NCI-H146 treated with DMSO at 0.1 percent for 48 hours (cell line): ENCODE data around the gene FRRS1.
"Not testable (repeated sequence)": the region's sequence is repeated elsewhere in the genome, so short reads cannot be mapped to it uniquely, and the experiment has no call there.

Experiments used
- DNase-seq: peaks from one replicate; lab custom pipeline; 2025; ENCODE audit not compliant: unreplicated experiment; lab: John Stamatoyannopoulos, UW

Gene FRRS1

GRCh38 chr1:99766378-99766800 is at the start of gene FRRS1:
TSS of gene FRRS1 (minus strand) at chr1:99766635. CDS start at chr1:99748768, 17,867 bp downstream.
- no peak for DNase-seq

GRCh38 chr1:99814373-99814900 is 48.0 kb upstream of the FRRS1 start:
- DNase-seq, result no peak

GRCh38 chr1:99811747-99812146 is 45.3 kb upstream of the FRRS1 start:
- no peak for DNase-seq

- DNase-seq, result no peak
Measured at GRCh38 chr1:99811075-99811474, 44.6 kb upstream of the FRRS1 start.

GRCh38 chr1:99808391-99809115 is 42.1 kb upstream of the FRRS1 start:
- DNase-seq, result peak; percentile 75

- no peak for DNase-seq
Measured at GRCh38 chr1:99806882-99807281, 40.4 kb upstream of the FRRS1 start.

GRCh38 chr1:99801584-99801983 is 35.1 kb upstream of the FRRS1 start:
- DNase-seq, result no peak

- DNase-seq, result not testable (repeated sequence)
Measured at GRCh38 chr1:99793861-99794260, 27.4 kb upstream of the FRRS1 start.

- DNase-seq, result no peak
Measured at GRCh38 chr1:99789715-99790114, 23.3 kb upstream of the FRRS1 start.

GRCh38 chr1:99788896-99789295 is 22.5 kb upstream of the FRRS1 start:
- no peak for DNase-seq

- no peak for DNase-seq
Measured at GRCh38 chr1:99786751-99787501, 20.5 kb upstream of the FRRS1 start.

- DNase-seq, result no peak
Measured at GRCh38 chr1:99784809-99785255, 18.4 kb upstream of the FRRS1 start.

- DNase-seq, result no peak
Measured at GRCh38 chr1:99784143-99784542, 17.7 kb upstream of the FRRS1 start.

GRCh38 chr1:99782920-99783319 is 16.5 kb upstream of the FRRS1 start:
- no peak for DNase-seq

- no peak for DNase-seq
Measured at GRCh38 chr1:99782397-99782796, 16.0 kb upstream of the FRRS1 start.

- DNase-seq, result no peak
Measured at GRCh38 chr1:99781798-99782197, 15.4 kb upstream of the FRRS1 start.

GRCh38 chr1:99777752-99778151 is 11.3 kb upstream of the FRRS1 start:
- no peak for DNase-seq

GRCh38 chr1:99776120-99776519 is 9.7 kb upstream of the FRRS1 start:
- no peak for DNase-seq

GRCh38 chr1:99772809-99773208 is 6.4 kb upstream of the FRRS1 start:
- DNase-seq, result no peak

- no peak for DNase-seq
Measured at GRCh38 chr1:99771513-99771918, 5.1 kb upstream of the FRRS1 start.

- DNase-seq, result no peak
Measured at GRCh38 chr1:99768524-99769245, 2.2 kb upstream of the FRRS1 start.
